Activated T-cell treated with anti-CD3 and anti-CD28 coated beads for 1 hour (primary cell): ENCODE results near the gene BICDL1.

ENCODE experiments used
- DNase-seq: peaks from one replicate; pipeline ENCODE4 v3.0.0-alpha.2; 2020; ENCODE audit warnings: low read depth

Gene BICDL1

GRCh38 chr12:120102189-120103043 lies 113.4 kb downstream of the BICDL1 start:
- DNase-seq = no peak

- DNase-seq = no peak
These were observed 114.0 kb downstream of the BICDL1 start for GRCh38 chr12:120103044-120103338.

GRCh38 chr12:120103371-120103770 lies 114.3 kb downstream of the BICDL1 start:
- no peak for DNase-seq

GRCh38 chr12:120106151-120106550 lies 117.1 kb downstream of the BICDL1 start:
- no peak for DNase-seq

GRCh38 chr12:120109570-120110267 lies 120.7 kb downstream of the BICDL1 start:
- no peak for DNase-seq

- peak; percentile 19 for DNase-seq
These were observed 121.8 kb downstream of the BICDL1 start for GRCh38 chr12:120110550-120111501.

- DNase-seq = no peak
These were observed 126.0 kb downstream of the BICDL1 start for GRCh38 chr12:120115066-120115465.

GRCh38 chr12:120115692-120116440 lies 126.8 kb downstream of the BICDL1 start:
- no peak for DNase-seq

GRCh38 chr12:120116441-120116791 lies 127.4 kb downstream of the BICDL1 start, which contains the start of gene RAB35:
TSS of gene RAB35 (minus strand) at chr12:120116753. CDS start at chr12:120116650, 103 bp downstream.
- no peak for DNase-seq

GRCh38 chr12:120116792-120117651 lies 128.0 kb downstream of the BICDL1 start:
- DNase-seq = peak; percentile 98

- DNase-seq = no peak
These were observed 128.9 kb downstream of the BICDL1 start for GRCh38 chr12:120117961-120118320.

GRCh38 chr12:120118321-120119061 lies 129.5 kb downstream of the BICDL1 start:
- no peak for DNase-seq

GRCh38 chr12:120119271-120119973 lies 130.4 kb downstream of the BICDL1 start:
- no peak for DNase-seq

GRCh38 chr12:120121343-120121742 lies 132.3 kb downstream of the BICDL1 start:
- no peak for DNase-seq

- no peak for DNase-seq
These were observed 132.8 kb downstream of the BICDL1 start for GRCh38 chr12:120121766-120122293.

GRCh38 chr12:120125029-120125428 lies 136.0 kb downstream of the BICDL1 start:
- DNase-seq = no peak

- no peak for DNase-seq
These were observed 137.0 kb downstream of the BICDL1 start for GRCh38 chr12:120125792-120126634.

- no peak for DNase-seq
These were observed 137.6 kb downstream of the BICDL1 start for GRCh38 chr12:120126635-120127005.
